ENCODE data around the gene ALG9.

DNA sequence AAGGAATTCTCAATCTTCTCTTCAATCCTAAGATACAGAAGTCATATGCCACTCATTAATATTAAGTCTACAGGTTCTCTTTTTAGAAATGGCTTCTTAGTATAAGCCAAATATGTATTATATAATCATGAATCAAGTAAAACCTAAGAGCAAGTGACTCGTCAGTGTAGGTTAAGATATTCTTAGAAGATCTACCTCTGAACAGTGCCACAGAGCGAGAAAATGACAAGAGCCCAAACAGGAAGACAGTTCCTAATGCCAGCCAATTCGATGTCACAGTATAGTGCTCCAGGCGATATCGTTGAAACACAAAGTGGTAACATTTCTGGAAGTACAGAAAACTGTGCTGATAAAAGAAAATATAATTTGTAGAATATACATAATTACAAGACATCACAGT is 33.3 kb downstream of the ALG9 start:
- TF ChIP-seq, protein P1, sequence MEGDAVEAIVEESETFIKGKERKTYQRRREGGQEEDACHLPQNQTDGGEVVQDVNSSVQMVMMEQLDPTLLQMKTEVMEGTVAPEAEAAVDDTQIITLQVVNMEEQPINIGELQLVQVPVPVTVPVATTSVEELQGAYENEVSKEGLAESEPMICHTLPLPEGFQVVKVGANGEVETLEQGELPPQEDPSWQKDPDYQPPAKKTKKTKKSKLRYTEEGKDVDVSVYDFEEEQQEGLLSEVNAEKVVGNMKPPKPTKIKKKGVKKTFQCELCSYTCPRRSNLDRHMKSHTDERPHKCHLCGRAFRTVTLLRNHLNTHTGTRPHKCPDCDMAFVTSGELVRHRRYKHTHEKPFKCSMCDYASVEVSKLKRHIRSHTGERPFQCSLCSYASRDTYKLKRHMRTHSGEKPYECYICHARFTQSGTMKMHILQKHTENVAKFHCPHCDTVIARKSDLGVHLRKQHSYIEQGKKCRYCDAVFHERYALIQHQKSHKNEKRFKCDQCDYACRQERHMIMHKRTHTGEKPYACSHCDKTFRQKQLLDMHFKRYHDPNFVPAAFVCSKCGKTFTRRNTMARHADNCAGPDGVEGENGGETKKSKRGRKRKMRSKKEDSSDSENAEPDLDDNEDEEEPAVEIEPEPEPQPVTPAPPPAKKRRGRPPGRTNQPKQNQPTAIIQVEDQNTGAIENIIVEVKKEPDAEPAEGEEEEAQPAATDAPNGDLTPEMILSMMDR (conservative IDR thresholded peaks at IDR 0.05) = no peak
- no peak for TF ChIP-seq ZFX (IDR thresholded peaks at IDR 0.05)

Measured in C4-2B (cell line).